ENCODE measurements around the gene EGR1.

DNA sequence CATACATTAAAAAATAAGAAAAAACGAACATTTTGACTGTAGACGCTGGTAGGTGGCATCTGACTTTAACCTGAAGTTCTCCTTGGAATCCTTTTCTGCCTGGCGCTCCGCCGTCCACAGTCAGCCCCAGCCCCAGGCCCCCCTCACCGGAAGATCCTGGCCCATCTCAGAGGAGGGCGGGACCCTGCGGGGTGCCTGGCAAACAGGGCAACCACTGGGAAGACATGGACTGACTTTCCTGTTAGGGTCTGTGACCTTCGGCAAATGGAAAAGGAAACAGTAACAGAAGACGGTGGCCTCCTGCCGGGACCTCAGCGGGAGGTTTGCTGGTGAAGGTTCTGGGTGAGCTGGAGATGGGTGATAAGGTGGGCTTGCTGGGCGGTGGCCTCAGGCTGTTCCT is 11.7 kb upstream of the EGR1 start:
- no peak for TF ChIP-seq CTCF (IDR thresholded peaks at IDR 0.05; ENCODE audit: low read length)
- no peak for TF ChIP-seq EZH2 (IDR thresholded peaks at IDR 0.05; ENCODE audit: borderline replicate concordance, low read length)
